HepG2 (cell line): ENCODE data around the gene PLSCR1. TPM values are rescaled to one million over a fixed set of nuclear protein-coding genes. Genes with fewer than 3 reads are reported as not detected.

Source experiments
- ATAC-seq: fragments of 200-7000 bp; cut with Tn5 transposase; 3 replicates; pipeline ENCODE4 v1.9.1; 2020; ENCODE audit warnings: mild to moderate bottlenecking, moderate library complexity
- BruUV-seq: library from RNA; stranded (reverse); fragments of 400-500 nt; replicated peaks from 2 replicates; lab custom pipeline; 2021; lab: Mats Ljungman, UMichigan
- CTCF ChIA-PET: fragments of 300-600 bp; formaldehyde crosslinking; extraction: SDS; loops from one replicate; lab custom pipeline; 2021; ENCODE audit warnings: low total read pairs, inconsistent platforms, low intra/inter-chr PET ratio; lab: Yijun Ruan, JAX
- POLR2A ChIA-PET: fragments of 350-600 bp; sonication (Branson Sonifier 250); formaldehyde crosslinking; loops from one replicate; lab custom pipeline; 2020; ENCODE audit warnings: antibody characterized with exemption, inconsistent platforms; lab: Yijun Ruan, JAX
- DNase-seq: peaks from one replicate; pipeline ENCODE4 v3.0.0-alpha.2; 2015; ENCODE audit warnings: low spot score
- FAIRE-seq: peaks from 3 replicates; lab custom pipeline; 2011; peaks lifted over from hg19 to GRCh38; lab: Jason Lieb, UNC
- H2AFZ ChIP-seq: one replicate; pipeline ENCODE4 v1.6.1; 2011; ENCODE audit warnings: low read length, inconsistent platforms
- H3K27ac ChIP-seq: fragments of 300-600 bp; 3 replicates; pipeline ENCODE4 v1.8.0; 2011; ENCODE audit warnings: mixed run types, mild to moderate bottlenecking, mixed read lengths, low read length, inconsistent platforms; ENCODE audit not compliant: insufficient read depth; ENCODE audit errors: extremely low read length
- H3K27me3 ChIP-seq, 2 experiments: fragments of 200-600 bp in 1 of 2; 2 replicates in 1 of 2; 3 replicates in 1 of 2; pipeline versions ENCODE4 v1.6.0 to v1.8.0; 2011; ENCODE audit warnings: low read length in 2 of 2, mild to moderate bottlenecking in 2 of 2, moderate library complexity in 2 of 2, inconsistent platforms in 1 of 2; ENCODE audit not compliant: insufficient read depth in 2 of 2, control insufficient read depth in 1 of 2
- H3K36me3 ChIP-seq, 2 experiments: fragments of 200-600 bp in 1 of 2; replicated peaks in 1 of 2; 2 replicates in 1 of 2; 3 replicates in 1 of 2; pipeline versions ENCODE4 v1.5.1 to v1.8.0; 2011; ENCODE audit warnings: low read length in 2 of 2, inconsistent platforms in 1 of 2; ENCODE audit not compliant: insufficient read depth in 2 of 2, control insufficient read depth in 1 of 2
- H3K4me1 ChIP-seq: 2 replicates; pipeline ENCODE4 v1.5.1; 2012; ENCODE audit warnings: low read length, inconsistent platforms; ENCODE audit not compliant: insufficient read depth
- H3K4me2 ChIP-seq: 2 replicates; pipeline ENCODE4 v1.6.0; 2011; ENCODE audit warnings: low read depth, low read length, inconsistent platforms
- H3K4me3 ChIP-seq, 3 experiments: fragments of 200-600 bp in 1 of 3; sonication (generic), shearing (Covaris generic) in 1 of 3; replicated peaks in 1 of 3; 2 replicates each; pipeline ENCODE4 v1.5.1; 2011 to 2016; ENCODE audit warnings: low read length in 3 of 3, inconsistent platforms in 2 of 3, low read depth in 2 of 3, mild to moderate bottlenecking in 2 of 3, control low read depth in 1 of 3, mixed read lengths in 1 of 3; ENCODE audit not compliant: insufficient read depth in 1 of 3
- H3K79me2 ChIP-seq: one replicate; pipeline ENCODE4 v1.6.1; 2011; ENCODE audit warnings: low read length, inconsistent platforms; ENCODE audit not compliant: insufficient read depth
- H3K9ac ChIP-seq: 2 replicates; pipeline ENCODE4 v1.6.0; 2011; ENCODE audit warnings: mild to moderate bottlenecking, low read depth, low read length, inconsistent platforms; ENCODE audit not compliant: insufficient read depth
- H3K9me3 ChIP-seq: 2 replicates; pipeline ENCODE4 v1.5.1; 2012; ENCODE audit warnings: mild to moderate bottlenecking, low read length
- H4K20me1 ChIP-seq: 2 replicates; pipeline ENCODE4 v1.6.0; 2011; ENCODE audit warnings: inconsistent platforms, mild to moderate bottlenecking, low read length, moderate library complexity; ENCODE audit not compliant: insufficient read depth
- BCL6 ChIP-seq: IDR thresholded peaks from 2 replicates; pipeline ENCODE4 v1.6.1; 2016; ENCODE audit warnings: missing genetic modification reagents, missing compliant biosample characterization
- ELF1 ChIP-seq: sonication (generic); formaldehyde crosslinking; IDR thresholded peaks from 2 replicates; pipeline ENCODE4 v1.4.0; 2020; ENCODE audit warnings: missing genetic modification reagents
- ELF4 ChIP-seq: sonication (generic); formaldehyde crosslinking; IDR thresholded peaks from 2 replicates; pipeline ENCODE4 v1.5.0; 2020; ENCODE audit warnings: missing genetic modification reagents, mild to moderate bottlenecking, moderate library complexity, borderline replicate concordance
- GATA4 ChIP-seq: sonication (generic); IDR thresholded peaks from 2 replicates; pipeline ENCODE4 v1.6.1; 2016; ENCODE audit warnings: antibody characterized with exemption, low read depth, borderline replicate concordance
- KLF12 ChIP-seq: sonication (generic); formaldehyde crosslinking; IDR thresholded peaks from 2 replicates; pipeline ENCODE4 v1.4.0; 2020; ENCODE audit warnings: missing genetic modification reagents, borderline replicate concordance
- LBX2 ChIP-seq: sonication (generic); formaldehyde crosslinking; IDR thresholded peaks from 2 replicates; pipeline ENCODE4 v1.5.0; 2020; ENCODE audit warnings: missing genetic modification reagents, mild to moderate bottlenecking, borderline replicate concordance
- NFYC ChIP-seq: IDR thresholded peaks from 2 replicates; pipeline ENCODE4 v1.6.1; 2016; ENCODE audit warnings: missing genetic modification reagents, missing compliant biosample characterization
- NPAS2 ChIP-seq: sonication (generic); formaldehyde crosslinking; IDR thresholded peaks from 2 replicates; pipeline ENCODE4 v1.8.0; 2022; ENCODE audit warnings: mild to moderate bottlenecking, missing genetic modification reagents, borderline replicate concordance
- REST ChIP-seq, 2 experiments: IDR thresholded peaks; 2 replicates each; pipeline ENCODE4 v1.6.1; 2011 to 2012; ENCODE audit warnings: low read length in 2 of 2, borderline replicate concordance in 1 of 2, low read depth in 1 of 2, mild to moderate bottlenecking in 1 of 2, moderate library complexity in 1 of 2
- SYNCRIP ChIP-seq: fragments of 200-400 bp; formaldehyde crosslinking; IDR thresholded peaks from 2 replicates; pipeline ENCODE4 v1.6.1; 2018; ENCODE audit warnings: mild to moderate bottlenecking, low read depth, low read length; ENCODE audit not compliant: insufficient read depth
- ZBTB7A ChIP-seq: sonication (generic); formaldehyde crosslinking; IDR thresholded peaks from 2 replicates; pipeline ENCODE4 v1.8.0; 2022; ENCODE audit warnings: mild to moderate bottlenecking, missing genetic modification reagents
- ZMAT5 ChIP-seq: sonication (generic); formaldehyde crosslinking; IDR thresholded peaks from 2 replicates; pipeline ENCODE4 v1.5.0; 2020; ENCODE audit warnings: mild to moderate bottlenecking, low read depth, missing genetic modification reagents, borderline replicate concordance
- ZNF296 ChIP-seq: sonication (generic); formaldehyde crosslinking; conservative IDR thresholded peaks from 2 replicates; pipeline ENCODE4 v1.5.0; 2020; ENCODE audit warnings: mild to moderate bottlenecking, missing genetic modification reagents
- WGBS: methylation state at CpG from one replicate; pipeline ENCODE4 v1.1.6; 2017; ENCODE audit warnings: low lambda C conversion rate; 5-methylcytosine and 5-hydroxymethylcytosine counted together
- in situ Hi-C: cut with HindIII; loops from 2 replicates; pipeline ENCODE4 v1.10.0; 2017; ENCODE audit warnings: low pct_unique_long_range_greater_than_20kb; ENCODE audit not compliant: extremely low pct_ligation_motif_present
- intact Hi-C: fragments of 100-400 bp; cut with micrococcal nuclease; formaldehyde crosslinking; loops from one replicate; pipeline ENCODE4 v1.10.0; 2022; ENCODE audit not compliant: unreplicated experiment
- polyA plus RNA-seq, 8 experiments: library from polyadenylated mRNA; depleted of rRNA in 3 of 8; stranded (reverse) in 7 of 8; unstranded in 1 of 8; fragments of >200 nt; fragmentation: Illumina TruSeq in 4 of 8; extraction: Trizol in 4 of 8; gene quantifications; 2 replicates each; pipeline versions ENCODE4 v1.2.1 to v1.2.3, GENCODE V29; 2011 to 2016; ENCODE audit warnings: low read depth in 4 of 8, missing spikeins in 1 of 8, mixed read lengths in 1 of 8; ENCODE audit not compliant: insufficient read depth in 1 of 8
- total RNA-seq, 5 experiments: library from RNA; depleted of rRNA; stranded (reverse); fragments of >200 nt; fragmentation: Illumina TruSeq; extraction: Trizol; gene quantifications; 2 replicates each; pipeline ENCODE4 v1.2.3, GENCODE V29; 2016; ENCODE audit warnings: low read depth in 1 of 5

Gene PLSCR1
- total and polyA plus RNA-seq, 2 of the 13 experiments (the other 11 are each of a cell fraction or from before 2014, with no cell fraction given) = 33.8 to 34.1 TPM

GRCh38 chr3:146543461-146544001 lies 876 bp downstream of the PLSCR1 start:
- Histone ChIP-seq H3K9me3 (no peaks in the 10 kb centered on the region), H3K36me3 (no peaks in the 10 kb centered on the region), H3K4me2 (peak overlapping the region; percentile 86), H4K20me1 (no peaks in the 10 kb centered on the region), H3K27ac (peak overlapping the region; percentile 88), H3K4me1 (peaks cover 75% of the 10 kb centered on the region), H2AFZ (no peak overlapping the region), H3K27me3 (no peaks in the 10 kb centered on the region), H3K79me2 (peaks cover 51% of the 10 kb centered on the region)
- BruUV-seq = TSS peak; percentile 51
- ATAC-seq (peak; percentile 61), DNase-seq (no peak), FAIRE-seq (no peak)
- 5% methylated on average over 9 of the region's 10 CpGs for WGBS
- in situ Hi-C loops (no loop called here), intact Hi-C loops (loop anchor here (5.0 kb wide), 1 partner anchor 39 kb away; no protein-coding TSS in a partner anchor)
- POLR2A ChIA-PET = interaction anchor here (1.6 to 2.0 kb wide), 2 partner anchors 38 to 354 kb away, joined by 3 to 14 read pairs; no protein-coding TSS in a partner anchor
- TF ChIP-seq BCL6 (peak; percentile 80), ZNF296 (no peak)
- TF ChIP-seq, all 625 proteins: peak for 1
- H3K9ac ChIP-seq = peak overlapping the region; percentile 87
- CTCF ChIA-PET = no interaction called here
- H3K4me3 ChIP-seq = peak overlapping the region; percentile 89 to 93 (median 91)

GRCh38 chr3:146542978-146543377 lies 1.4 kb downstream of the PLSCR1 start:
- POLR2A ChIA-PET = interaction anchor here (2.0 kb wide), 1 partner anchor 38 kb away, joined by 14 read pairs; no protein-coding TSS in a partner anchor
- Histone ChIP-seq H3K4me3 (peak overlapping the region; percentile 89 to 93 (median 91); a peak in 5 of 6 replicates), H4K20me1 (no peaks in the 10 kb centered on the region), H3K4me1 (peaks cover 75% of the 10 kb centered on the region), H3K9me3 (no peaks in the 10 kb centered on the region), H3K9ac (peak overlapping the region; percentile 87; the same call in 1 of the 2 replicates), H3K4me2 (peak overlapping the region; percentile 86), H3K27ac (no peak overlapping the region), H2AFZ (no peak overlapping the region), H3K79me2 (peaks cover 51% of the 10 kb centered on the region), H3K27me3 (no peaks in the 10 kb centered on the region), H3K36me3 (no peaks in the 10 kb centered on the region)
- WGBS = 68% methylated on average over 2 of the region's 2 CpGs
- CTCF ChIA-PET = no interaction called here
- ATAC-seq = no peak
- no peak for DNase-seq
- in situ Hi-C loops = no loop called here
- FAIRE-seq = no peak
- BruUV-seq = no TSS peak
- intact Hi-C loops = loop anchor here (5.0 kb wide), 1 partner anchor 39 kb away; no protein-coding TSS in a partner anchor
- TF ChIP-seq SYNCRIP (no peak), NPAS2 (CRISPR knock-in tag) (no peak), ZBTB7A (no peak), LBX2 (CRISPR knock-in tag) (no peak), KLF12 (CRISPR knock-in tag) (no peak), ELF4 (CRISPR knock-in tag) (no peak), ZMAT5 (no peak), REST (IDR thresholded peaks at IDR 0.05; ENCODE audit: borderline replicate concordance in 1 of 2, low read depth in 1 of 2, low read length in 2 of 2) (no peak), GATA4 (no peak), NFYC (CRISPR knock-in tag) (no peak), ELF1 (CRISPR knock-in tag) (no peak)
